ENCODE measurements around the gene CHRM2. TPM values are rescaled to one million over a fixed set of nuclear protein-coding genes. Genes with fewer than 3 reads are reported as not detected.

The CHRM2 gene
- total RNA-seq, 1 donor from 2014 or later, result 0.06 TPM

GRCh38 chr7:136966825-136967224, 98.4 kb downstream of the CHRM2 start:
- DNase-seq (ENCODE audit: low read depth), result no peak
- H3K4me3 ChIP-seq (ENCODE audit: low read depth, low read length), result no peak overlapping the region
- TF ChIP-seq, protein P1, sequence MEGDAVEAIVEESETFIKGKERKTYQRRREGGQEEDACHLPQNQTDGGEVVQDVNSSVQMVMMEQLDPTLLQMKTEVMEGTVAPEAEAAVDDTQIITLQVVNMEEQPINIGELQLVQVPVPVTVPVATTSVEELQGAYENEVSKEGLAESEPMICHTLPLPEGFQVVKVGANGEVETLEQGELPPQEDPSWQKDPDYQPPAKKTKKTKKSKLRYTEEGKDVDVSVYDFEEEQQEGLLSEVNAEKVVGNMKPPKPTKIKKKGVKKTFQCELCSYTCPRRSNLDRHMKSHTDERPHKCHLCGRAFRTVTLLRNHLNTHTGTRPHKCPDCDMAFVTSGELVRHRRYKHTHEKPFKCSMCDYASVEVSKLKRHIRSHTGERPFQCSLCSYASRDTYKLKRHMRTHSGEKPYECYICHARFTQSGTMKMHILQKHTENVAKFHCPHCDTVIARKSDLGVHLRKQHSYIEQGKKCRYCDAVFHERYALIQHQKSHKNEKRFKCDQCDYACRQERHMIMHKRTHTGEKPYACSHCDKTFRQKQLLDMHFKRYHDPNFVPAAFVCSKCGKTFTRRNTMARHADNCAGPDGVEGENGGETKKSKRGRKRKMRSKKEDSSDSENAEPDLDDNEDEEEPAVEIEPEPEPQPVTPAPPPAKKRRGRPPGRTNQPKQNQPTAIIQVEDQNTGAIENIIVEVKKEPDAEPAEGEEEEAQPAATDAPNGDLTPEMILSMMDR (conservative IDR thresholded peaks at IDR 0.05; ENCODE audit: low read depth, low read length), result no peak

GRCh38 chr7:136969761-136970160, 101.3 kb downstream of the CHRM2 start:
- TF ChIP-seq, protein P1 (conservative IDR thresholded peaks at IDR 0.05; ENCODE audit: low read depth, low read length), result no peak
- H3K4me3 ChIP-seq (ENCODE audit: low read depth, low read length), result no peak overlapping the region
- DNase-seq (ENCODE audit: low read depth), result no peak

GRCh38 chr7:136971776-136972175, 103.3 kb downstream of the CHRM2 start:
- TF ChIP-seq, protein P1 (conservative IDR thresholded peaks at IDR 0.05; ENCODE audit: low read depth, low read length), result no peak
- no peak for DNase-seq (ENCODE audit: low read depth)
- H3K4me3 ChIP-seq (ENCODE audit: low read depth, low read length), result no peak overlapping the region

- TF ChIP-seq, protein P1 (conservative IDR thresholded peaks at IDR 0.05; ENCODE audit: low read depth, low read length), result no peak
- H3K4me3 ChIP-seq (ENCODE audit: low read depth, low read length), result no peak overlapping the region
- DNase-seq (ENCODE audit: low read depth), result no peak
These were observed 108.2 kb downstream of the CHRM2 start for GRCh38 chr7:136976504-136977251.

- no peak overlapping the region for H3K4me3 ChIP-seq (ENCODE audit: low read depth, low read length)
- TF ChIP-seq, protein P1 (conservative IDR thresholded peaks at IDR 0.05; ENCODE audit: low read depth, low read length), result no peak
- DNase-seq (ENCODE audit: low read depth), result no peak
These were observed 124.9 kb downstream of the CHRM2 start for GRCh38 chr7:136993377-136993776.

GRCh38 chr7:136997735-136998134, 129.3 kb downstream of the CHRM2 start:
- TF ChIP-seq, protein P1 (conservative IDR thresholded peaks at IDR 0.05; ENCODE audit: low read depth, low read length), result no peak
- H3K4me3 ChIP-seq (ENCODE audit: low read depth, low read length), result no peak overlapping the region
- DNase-seq (ENCODE audit: low read depth), result no peak

GRCh38 chr7:136998495-136998894, 130.0 kb downstream of the CHRM2 start:
- DNase-seq (ENCODE audit: low read depth), result no peak
- H3K4me3 ChIP-seq (ENCODE audit: low read depth, low read length), result no peak overlapping the region

More at GRCh38 chr7:136998495-136998894, 130.0 kb downstream of the CHRM2 start:
- TF ChIP-seq, protein P1 (conservative IDR thresholded peaks at IDR 0.05; ENCODE audit: low read depth, low read length), result no peak
